ENCODE results near the gene EYA2. TPM values are rescaled to one million over a fixed set of nuclear protein-coding genes. Genes with fewer than 3 reads are reported as not detected.

Gene EYA2
- total RNA-seq, 1 donor from 2014 or later: 0.94 TPM

DNA sequence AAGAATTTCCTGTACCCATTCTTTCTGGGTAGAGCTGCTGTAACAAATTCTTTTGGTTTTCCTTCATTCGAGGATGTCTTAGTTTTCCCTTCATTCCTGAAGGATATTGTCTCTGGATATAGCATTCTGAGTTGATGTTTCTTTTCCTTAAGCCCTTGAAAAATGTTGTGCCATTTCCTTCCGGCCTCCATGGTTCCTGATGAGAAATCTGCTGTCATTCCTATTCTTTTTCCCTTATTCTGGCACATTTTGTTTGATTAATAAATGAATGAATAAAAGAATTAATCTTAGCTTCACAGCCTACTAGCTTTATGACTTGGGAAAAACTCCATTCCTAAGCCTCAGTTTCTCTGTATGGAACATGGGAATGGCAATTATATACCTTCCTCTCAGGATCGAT is 173.1 kb downstream of the EYA2 start:
- DNase-seq: no peak

DNA sequence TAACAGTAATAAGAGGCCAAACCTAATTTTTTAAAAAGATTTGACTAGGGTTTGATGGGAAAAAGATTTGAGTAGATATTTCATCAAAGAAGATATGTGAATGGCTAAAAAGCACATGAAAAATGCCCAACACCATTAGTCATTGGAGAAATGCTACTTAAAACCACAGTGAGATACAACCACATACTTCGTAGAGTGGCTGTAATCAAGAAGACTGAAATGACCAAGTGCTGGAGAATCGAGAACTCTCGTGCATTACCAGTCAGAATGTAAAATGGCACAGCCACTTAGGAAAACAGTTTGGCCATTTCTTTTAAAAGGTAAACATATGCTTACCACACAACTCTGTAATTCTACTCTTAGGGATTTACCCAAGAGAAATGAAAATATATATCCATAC is 175.5 kb downstream of the EYA2 start:
- DNase-seq: no peak

GRCh38 chr20:47071646-47072185 is 177.1 kb downstream of the EYA2 start:
- no peak for DNase-seq

GRCh38 chr20:47073766-47074475 is 179.3 kb downstream of the EYA2 start:
- DNase-seq: no peak

DNA sequence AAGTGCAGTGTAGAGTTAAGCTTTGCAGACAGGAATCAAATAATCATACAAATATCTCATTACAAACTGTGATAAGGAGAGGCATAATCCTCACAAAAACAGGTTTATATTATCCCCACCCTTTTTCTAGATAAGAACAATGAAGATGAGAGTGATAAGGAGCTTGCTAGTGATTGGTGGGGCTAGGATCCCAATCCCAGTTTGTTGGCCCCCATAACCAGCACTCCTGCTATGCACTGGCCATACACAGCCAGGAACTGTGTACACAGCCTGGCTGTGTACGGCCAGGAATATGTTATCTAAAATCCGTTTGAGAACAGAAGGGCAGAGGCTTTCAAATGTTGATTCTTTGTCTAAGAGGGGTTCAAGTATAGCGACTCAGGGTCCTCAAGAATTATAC is 180.6 kb downstream of the EYA2 start:
- DNase-seq: no peak

DNA sequence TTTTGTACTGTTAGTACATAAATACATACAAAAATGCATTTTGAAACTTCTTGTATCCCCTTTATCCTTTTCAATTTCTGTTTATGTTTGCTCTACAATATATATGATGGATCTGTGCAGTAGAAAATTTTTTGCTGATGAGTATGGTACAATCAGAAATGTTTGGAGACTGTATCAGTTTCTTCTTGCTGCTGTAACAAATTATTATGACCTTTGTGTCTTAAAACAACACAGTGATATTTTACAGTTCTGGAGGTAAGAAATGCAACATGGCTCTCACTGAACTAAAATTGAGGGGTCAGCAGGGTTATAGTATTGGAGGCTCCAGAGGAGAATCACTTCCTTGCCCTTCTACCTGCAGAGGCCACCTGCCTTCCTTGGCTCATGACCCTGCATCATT is 184.4 kb downstream of the EYA2 start:
- DNase-seq: no peak

DNA sequence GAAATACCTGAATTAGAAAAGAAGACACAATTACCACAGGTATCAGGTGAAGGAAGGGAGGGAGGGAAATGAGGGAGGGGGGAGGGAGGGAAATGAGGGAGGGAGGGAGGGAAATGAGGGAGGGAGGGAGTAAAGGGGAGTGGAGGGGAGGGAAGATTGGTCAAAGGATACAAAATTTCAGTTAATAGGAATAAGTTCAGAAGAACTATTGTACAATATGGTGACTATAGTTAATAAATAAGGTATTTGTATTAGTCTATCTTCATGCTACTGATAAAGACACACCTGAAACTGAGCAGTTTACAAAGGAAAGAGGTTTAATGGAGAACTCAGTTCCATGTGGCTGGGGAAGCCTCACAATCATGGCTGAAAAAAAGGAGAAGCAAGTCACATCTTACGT is 185.7 kb downstream of the EYA2 start:
- no peak for DNase-seq

- no peak for DNase-seq
Observed at GRCh38 chr20:47086316-47086715, 191.7 kb downstream of the EYA2 start.

GRCh38 chr20:47088335-47088734 is 193.7 kb downstream of the EYA2 start:
- no peak for DNase-seq

DNA sequence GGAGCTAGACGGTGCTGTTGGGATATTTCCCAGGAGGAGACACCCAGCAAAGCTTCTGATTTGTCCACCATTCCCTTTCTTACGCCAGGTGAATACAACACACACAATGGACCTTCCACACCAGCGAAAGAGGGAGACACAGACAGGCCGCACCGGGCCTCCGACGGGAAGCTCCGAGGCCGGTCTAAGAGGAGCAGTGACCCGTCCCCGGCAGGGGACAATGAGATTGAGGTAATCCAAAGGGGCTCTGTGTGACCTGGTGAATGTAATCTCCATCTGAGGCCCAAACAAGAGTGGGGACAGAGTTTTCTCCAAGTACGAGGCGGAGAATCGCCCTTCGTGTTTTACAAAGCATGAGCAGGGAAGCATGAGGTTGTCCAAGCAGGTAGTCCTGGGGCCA is 194.5 kb downstream of the EYA2 start:
- DNase-seq: no peak

DNA sequence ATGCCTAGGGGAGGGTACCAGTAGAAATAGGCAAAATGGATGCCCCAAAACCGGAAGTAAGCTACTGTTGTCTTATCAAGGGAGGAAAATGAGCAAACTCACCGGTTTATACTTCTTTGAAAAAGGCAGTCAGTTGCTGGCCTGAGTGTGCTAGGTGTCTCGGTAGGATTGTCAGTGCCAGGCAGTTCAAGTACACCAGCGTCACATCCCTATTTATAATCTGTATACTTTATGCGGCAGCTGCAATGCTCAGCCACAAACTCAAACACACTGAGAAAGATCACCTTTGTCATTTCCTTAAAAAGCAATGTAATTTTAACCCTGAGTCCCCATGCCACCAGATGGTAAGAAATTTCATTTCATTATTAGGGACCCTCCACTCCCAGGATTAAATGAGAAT is 196.2 kb downstream of the EYA2 start:
- DNase-seq: no peak

GRCh38 chr20:47093320-47093966 is 198.8 kb downstream of the EYA2 start:
- DNase-seq: no peak

GRCh38 chr20:47095690-47096089 is 201.0 kb downstream of the EYA2 start:
- DNase-seq: no peak

- DNase-seq: no peak
Observed at GRCh38 chr20:47097691-47098622, 203.3 kb downstream of the EYA2 start.

GRCh38 chr20:47099093-47099492 is 204.4 kb downstream of the EYA2 start:
- DNase-seq: no peak

- DNase-seq: no peak
Observed at GRCh38 chr20:47099825-47100441, 205.3 kb downstream of the EYA2 start.

- no peak for DNase-seq
Observed at GRCh38 chr20:47102629-47103028, 208.0 kb downstream of the EYA2 start.

DNA sequence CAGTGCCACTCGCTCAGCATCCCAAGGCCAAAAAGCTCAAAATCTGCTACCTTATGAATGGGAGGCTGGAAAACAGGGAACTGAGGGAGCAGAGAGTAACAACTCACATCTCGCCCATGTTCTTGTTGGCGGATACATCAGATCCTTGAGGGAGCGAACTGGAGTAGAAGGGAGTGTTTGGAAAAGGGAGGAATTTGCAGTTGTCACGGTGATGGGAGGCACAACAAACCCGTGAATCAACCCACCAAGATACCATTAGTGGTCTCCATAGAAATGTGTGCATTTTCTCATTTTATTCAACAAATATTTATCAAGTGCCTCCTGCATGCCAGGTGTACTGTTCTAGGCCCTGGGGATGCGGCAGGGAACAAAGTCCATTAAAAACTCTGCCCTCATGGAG is 212.1 kb downstream of the EYA2 start:
- no peak for DNase-seq

- no peak for DNase-seq
Observed at GRCh38 chr20:47108994-47109393, 214.4 kb downstream of the EYA2 start.

GRCh38 chr20:47110819-47111218 is 216.2 kb downstream of the EYA2 start:
- DNase-seq: no peak

DNA sequence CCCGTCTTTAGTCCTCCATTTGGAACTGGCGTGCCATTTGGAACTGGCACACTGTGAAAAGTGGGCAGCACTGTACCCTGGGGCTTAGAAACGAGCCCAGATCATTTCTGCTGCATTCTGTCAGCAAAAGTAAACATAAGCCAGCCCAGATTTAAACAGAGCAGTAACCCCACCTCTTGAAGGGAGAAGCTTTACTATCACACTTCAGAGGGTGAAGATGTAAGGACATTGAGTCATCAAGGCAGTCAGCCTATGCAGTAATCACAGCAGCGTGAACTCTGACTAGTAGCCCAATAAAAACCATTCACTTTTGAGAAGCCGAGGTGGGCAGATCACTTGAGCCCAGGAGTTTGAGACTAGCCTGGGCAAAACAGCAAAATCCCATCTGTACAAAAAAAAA is 216.9 kb downstream of the EYA2 start:
- no peak for DNase-seq

DNA sequence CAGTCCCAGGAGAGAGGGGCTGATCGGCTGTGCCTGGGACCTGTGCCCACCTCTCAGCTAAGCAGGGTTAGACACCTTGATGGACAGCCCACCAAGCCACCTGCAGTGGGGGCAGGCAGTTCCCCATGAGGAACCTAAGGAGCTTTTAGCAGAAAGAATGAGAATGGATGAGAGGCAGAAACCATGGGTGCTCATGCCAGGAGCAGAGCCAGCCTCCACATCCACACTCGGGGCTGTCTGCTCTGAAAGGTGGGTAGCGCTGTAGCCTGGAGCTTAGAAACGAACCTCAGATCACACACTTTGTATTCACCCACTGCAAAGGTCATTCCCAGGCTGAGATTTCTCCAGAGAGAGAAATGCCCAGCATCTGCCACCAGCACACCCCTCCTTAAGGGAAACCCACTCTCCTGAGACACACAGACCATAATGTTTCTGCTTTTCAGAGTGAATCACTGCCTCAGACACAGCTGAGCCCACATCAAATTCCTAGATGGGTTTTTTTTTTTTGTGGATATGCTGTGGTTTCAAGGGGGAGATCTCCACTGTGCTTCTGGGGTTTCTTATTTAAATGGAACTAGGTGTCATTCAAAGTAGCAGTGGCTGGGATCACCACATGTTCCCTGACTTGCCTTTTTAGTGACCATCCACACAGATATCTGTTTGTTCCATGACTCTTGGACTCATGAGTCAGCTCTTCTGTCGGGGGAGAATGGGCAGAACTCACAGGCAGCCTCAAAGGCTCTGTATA is 218.9 kb downstream of the EYA2 start:
- no peak for DNase-seq
